ENCODE data around the gene DYRK1B. TPM values are rescaled to one million over a fixed set of nuclear protein-coding genes. Genes with fewer than 3 reads are reported as not detected.

DYRK1B gene
- polyA plus RNA-seq, 4 donors: 8.6 to 31.2 (median 11.4) TPM

- Histone ChIP-seq H3K27me3 (ENCODE audit: control insufficient read depth in 3 of 3, insufficient read depth in 3 of 3, low read length in 3 of 3) (peaks cover 0 to 2% (median 0%) of the 10 kb centered on the region in 3 donors), H3K27ac (ENCODE audit: low read depth in 1 of 3, low read length in 2 of 3) (no peak overlapping the region), H3K36me3 (ENCODE audit: control insufficient read depth in 3 of 3, insufficient read depth in 2 of 3, low read depth in 1 of 3, low read length in 3 of 3) (no peaks in the 10 kb centered on the region), H3K9me3 (ENCODE audit: control insufficient read depth in 2 of 2, insufficient read depth in 1 of 2, low read depth in 1 of 2, low read length in 1 of 2) (peaks cover 0 to 10% of the 10 kb centered on the region in 2 donors), H3K4me1 (ENCODE audit: control insufficient read depth in 3 of 3, insufficient read depth in 2 of 3, low read depth in 1 of 3, low read length in 2 of 3) (no peaks in the 10 kb centered on the region), H3K4me3 (ENCODE audit: low read depth in 1 of 3, low read length in 3 of 3) (no peak overlapping the region)
- FAIRE-seq (no peak), DNase-seq (no peak)
- 69 to 80% (median 75%) methylated on average over 5 of the region's 5 CpGs for WGBS, 3 donors
Observed at GRCh38 chr19:39807846-39808364, 26.1 kb downstream of the DYRK1B start.

GRCh38 chr19:39805104-39805503, 28.9 kb downstream of the DYRK1B start:
- no peak for DNase-seq
- peaks cover 0 to 10% of the 10 kb centered on the region in 2 donors for H3K9me3 ChIP-seq (ENCODE audit: control insufficient read depth in 2 of 2, insufficient read depth in 1 of 2, low read depth in 1 of 2, low read length in 1 of 2)
- no peak overlapping the region for H3K27ac ChIP-seq (ENCODE audit: low read depth in 1 of 3, low read length in 2 of 3)
- H3K4me1 ChIP-seq (ENCODE audit: control insufficient read depth in 3 of 3, insufficient read depth in 2 of 3, low read depth in 1 of 3, low read length in 2 of 3): no peaks in the 10 kb centered on the region
- no peak for FAIRE-seq
- WGBS, 3 donors: 41 to 69% (median 64%) methylated on average over 5 of the region's 5 CpGs
- H3K36me3 ChIP-seq (ENCODE audit: control insufficient read depth in 3 of 3, insufficient read depth in 2 of 3, low read depth in 1 of 3, low read length in 3 of 3): no peaks in the 10 kb centered on the region
- H3K4me3 ChIP-seq (ENCODE audit: low read depth in 1 of 3, low read length in 3 of 3): no peak overlapping the region
- H3K27me3 ChIP-seq (ENCODE audit: control insufficient read depth in 3 of 3, insufficient read depth in 3 of 3, low read length in 3 of 3): peaks cover 0 to 5% (median 0%) of the 10 kb centered on the region in 3 donors

GRCh38 chr19:39802958-39803357, 31.0 kb downstream of the DYRK1B start:
- H3K27me3 ChIP-seq (ENCODE audit: control insufficient read depth in 3 of 3, insufficient read depth in 3 of 3, low read length in 3 of 3): peaks cover 0 to 5% (median 0%) of the 10 kb centered on the region in 3 donors

GRCh38 chr19:39797083-39797482, 36.9 kb downstream of the DYRK1B start:
- Histone ChIP-seq H3K36me3 (ENCODE audit: control insufficient read depth in 3 of 3, insufficient read depth in 2 of 3, low read depth in 1 of 3, low read length in 3 of 3) (no peaks in the 10 kb centered on the region), H3K4me3 (ENCODE audit: low read depth in 1 of 3, low read length in 3 of 3) (no peak overlapping the region), H3K4me1 (ENCODE audit: control insufficient read depth in 3 of 3, insufficient read depth in 2 of 3, low read depth in 1 of 3, low read length in 2 of 3) (no peaks in the 10 kb centered on the region), H3K9me3 (ENCODE audit: control insufficient read depth in 2 of 2, insufficient read depth in 1 of 2, low read depth in 1 of 2, low read length in 1 of 2) (no peaks in the 10 kb centered on the region), H3K27ac (ENCODE audit: low read depth in 1 of 3, low read length in 2 of 3) (no peak overlapping the region), H3K27me3 (ENCODE audit: control insufficient read depth in 3 of 3, insufficient read depth in 3 of 3, low read length in 3 of 3) (peaks cover 0 to 5% (median 0%) of the 10 kb centered on the region in 3 donors)
- FAIRE-seq: no peak
- no peak for DNase-seq
- WGBS, 3 donors: 51 to 56% (median 54%) methylated on average over 2 of the region's 2 CpGs

More at GRCh38 chr19:39802958-39803357, 31.0 kb downstream of the DYRK1B start:
- Histone ChIP-seq H3K4me1 (ENCODE audit: control insufficient read depth in 3 of 3, insufficient read depth in 2 of 3, low read depth in 1 of 3, low read length in 2 of 3) (no peaks in the 10 kb centered on the region), H3K4me3 (ENCODE audit: low read depth in 1 of 3, low read length in 3 of 3) (no peak overlapping the region), H3K36me3 (ENCODE audit: control insufficient read depth in 3 of 3, insufficient read depth in 2 of 3, low read depth in 1 of 3, low read length in 3 of 3) (no peaks in the 10 kb centered on the region), H3K9me3 (ENCODE audit: control insufficient read depth in 2 of 2, insufficient read depth in 1 of 2, low read depth in 1 of 2, low read length in 1 of 2) (no peaks in the 10 kb centered on the region), H3K27ac (ENCODE audit: low read depth in 1 of 3, low read length in 2 of 3) (no peak overlapping the region)
- DNase-seq (no peak), FAIRE-seq (no peak)
- WGBS, 3 donors: 22 to 27% (median 24%) methylated on average over 4 of the region's 4 CpGs

- H3K27me3 ChIP-seq (ENCODE audit: control insufficient read depth in 3 of 3, insufficient read depth in 3 of 3, low read length in 3 of 3): peaks cover 0 to 5% (median 0%) of the 10 kb centered on the region in 3 donors
- H3K27ac ChIP-seq (ENCODE audit: low read depth in 1 of 3, low read length in 2 of 3): no peak overlapping the region
- H3K9me3 ChIP-seq (ENCODE audit: control insufficient read depth in 2 of 2, insufficient read depth in 1 of 2, low read depth in 1 of 2, low read length in 1 of 2): no peaks in the 10 kb centered on the region
- no peaks in the 10 kb centered on the region for H3K4me1 ChIP-seq (ENCODE audit: control insufficient read depth in 3 of 3, insufficient read depth in 2 of 3, low read depth in 1 of 3, low read length in 2 of 3)
- WGBS, 3 donors: 29 to 32% (median 31%) methylated on average over 2 of the region's 2 CpGs
- no peaks in the 10 kb centered on the region for H3K36me3 ChIP-seq (ENCODE audit: control insufficient read depth in 3 of 3, insufficient read depth in 2 of 3, low read depth in 1 of 3, low read length in 3 of 3)
- H3K4me3 ChIP-seq (ENCODE audit: low read depth in 1 of 3, low read length in 3 of 3): no peak overlapping the region
- FAIRE-seq (no peak), DNase-seq (no peak)
Observed at GRCh38 chr19:39796000-39796498, 37.9 kb downstream of the DYRK1B start.

- no peak overlapping the region for H3K27ac ChIP-seq (ENCODE audit: low read depth in 1 of 3, low read length in 2 of 3)
- peaks cover 0 to 5% (median 0%) of the 10 kb centered on the region in 3 donors for H3K27me3 ChIP-seq (ENCODE audit: control insufficient read depth in 3 of 3, insufficient read depth in 3 of 3, low read length in 3 of 3)
- FAIRE-seq (no peak), DNase-seq (no peak)
- H3K4me3 ChIP-seq (ENCODE audit: low read depth in 1 of 3, low read length in 3 of 3): no peak overlapping the region
- H3K4me1 ChIP-seq (ENCODE audit: control insufficient read depth in 3 of 3, insufficient read depth in 2 of 3, low read depth in 1 of 3, low read length in 2 of 3): no peaks in the 10 kb centered on the region
- no peaks in the 10 kb centered on the region for H3K9me3 ChIP-seq (ENCODE audit: control insufficient read depth in 2 of 2, insufficient read depth in 1 of 2, low read depth in 1 of 2, low read length in 1 of 2)
- WGBS, 3 donors: 43 to 59% (median 59%) methylated on average over 5 of the region's 5 CpGs
- H3K36me3 ChIP-seq (ENCODE audit: control insufficient read depth in 3 of 3, insufficient read depth in 2 of 3, low read depth in 1 of 3, low read length in 3 of 3): no peaks in the 10 kb centered on the region
Observed at GRCh38 chr19:39795001-39795400, 39.0 kb downstream of the DYRK1B start.

GRCh38 chr19:39792999-39793546, 40.9 kb downstream of the DYRK1B start:
- FAIRE-seq (no peak), DNase-seq (peak; percentile 74 to 86)
- H3K27ac ChIP-seq (ENCODE audit: low read depth in 1 of 3, low read length in 2 of 3): no peak overlapping the region
- H3K4me1 ChIP-seq (ENCODE audit: control insufficient read depth in 3 of 3, insufficient read depth in 2 of 3, low read depth in 1 of 3, low read length in 2 of 3): no peaks in the 10 kb centered on the region
- H3K9me3 ChIP-seq (ENCODE audit: control insufficient read depth in 2 of 2, insufficient read depth in 1 of 2, low read depth in 1 of 2, low read length in 1 of 2): peaks cover 0 to 4% of the 10 kb centered on the region in 2 donors
- WGBS, 3 donors: 0 to 1% (median 0%) methylated on average over 17 of the region's 17 CpGs
- peak overlapping the region in 2 of 3 donors; percentile 28 to 40 for H3K4me3 ChIP-seq (ENCODE audit: low read depth in 1 of 3, low read length in 3 of 3)
- H3K27me3 ChIP-seq (ENCODE audit: control insufficient read depth in 3 of 3, insufficient read depth in 3 of 3, low read length in 3 of 3): peaks cover 0 to 5% (median 0%) of the 10 kb centered on the region in 3 donors
- no peaks in the 10 kb centered on the region for H3K36me3 ChIP-seq (ENCODE audit: control insufficient read depth in 3 of 3, insufficient read depth in 2 of 3, low read depth in 1 of 3, low read length in 3 of 3)

GRCh38 chr19:39788244-39788643, 45.7 kb downstream of the DYRK1B start:
- Histone ChIP-seq H3K4me1 (ENCODE audit: control insufficient read depth in 3 of 3, insufficient read depth in 2 of 3, low read depth in 1 of 3, low read length in 2 of 3) (no peaks in the 10 kb centered on the region), H3K4me3 (ENCODE audit: low read depth in 1 of 3, low read length in 3 of 3) (no peak overlapping the region), H3K27me3 (ENCODE audit: control insufficient read depth in 3 of 3, insufficient read depth in 3 of 3, low read length in 3 of 3) (peaks cover 0 to 5% (median 0%) of the 10 kb centered on the region in 3 donors), H3K9me3 (ENCODE audit: control insufficient read depth in 2 of 2, insufficient read depth in 1 of 2, low read depth in 1 of 2, low read length in 1 of 2) (peaks cover 0 to 15% of the 10 kb centered on the region in 2 donors), H3K36me3 (ENCODE audit: control insufficient read depth in 3 of 3, insufficient read depth in 2 of 3, low read depth in 1 of 3, low read length in 3 of 3) (no peaks in the 10 kb centered on the region), H3K27ac (ENCODE audit: low read depth in 1 of 3, low read length in 2 of 3) (no peak overlapping the region)
- DNase-seq: no peak
- no peak for FAIRE-seq

All from small intestine (tissue), 7 donors.